A549 (cell line): Measurements from ENCODE around the gene OR2J3.

ENCODE experiments used
- NPAS2 ChIP-seq: fragments of 250-450 bp; sonication (Bioruptor Pico); IDR thresholded peaks from 2 replicates; pipeline ENCODE4 v1.8.0; 2022; ENCODE audit warnings: mild to moderate bottlenecking, moderate library complexity, borderline replicate concordance
- TF ChIP-seq, protein P1 (sequence below): fragments of >200 bp; sonication (Bioruptor Twin); formaldehyde crosslinking; IDR thresholded peaks from 3 replicates; pipeline ENCODE4 v1.5.1; 2016

DNA sequence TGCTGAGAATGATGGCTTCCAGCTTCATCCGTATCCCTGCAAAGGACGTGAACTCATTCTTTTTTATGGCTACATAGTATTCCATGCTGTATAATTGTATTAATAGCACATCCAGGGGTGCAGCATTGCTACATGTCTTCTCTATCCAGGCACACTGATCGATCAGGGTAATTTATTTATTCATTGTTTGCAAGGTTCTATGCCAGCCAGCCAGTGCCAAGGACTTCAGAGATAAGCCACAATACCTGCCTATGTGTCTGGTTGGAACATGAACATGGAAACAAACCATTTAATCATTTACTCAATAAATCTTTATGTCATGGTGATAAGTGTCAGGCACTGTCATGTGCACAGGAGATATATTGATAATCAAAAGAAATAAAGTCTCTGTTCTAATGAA lies 14.9 kb upstream of the OR2J3 start:
- TF ChIP-seq, protein P1, sequence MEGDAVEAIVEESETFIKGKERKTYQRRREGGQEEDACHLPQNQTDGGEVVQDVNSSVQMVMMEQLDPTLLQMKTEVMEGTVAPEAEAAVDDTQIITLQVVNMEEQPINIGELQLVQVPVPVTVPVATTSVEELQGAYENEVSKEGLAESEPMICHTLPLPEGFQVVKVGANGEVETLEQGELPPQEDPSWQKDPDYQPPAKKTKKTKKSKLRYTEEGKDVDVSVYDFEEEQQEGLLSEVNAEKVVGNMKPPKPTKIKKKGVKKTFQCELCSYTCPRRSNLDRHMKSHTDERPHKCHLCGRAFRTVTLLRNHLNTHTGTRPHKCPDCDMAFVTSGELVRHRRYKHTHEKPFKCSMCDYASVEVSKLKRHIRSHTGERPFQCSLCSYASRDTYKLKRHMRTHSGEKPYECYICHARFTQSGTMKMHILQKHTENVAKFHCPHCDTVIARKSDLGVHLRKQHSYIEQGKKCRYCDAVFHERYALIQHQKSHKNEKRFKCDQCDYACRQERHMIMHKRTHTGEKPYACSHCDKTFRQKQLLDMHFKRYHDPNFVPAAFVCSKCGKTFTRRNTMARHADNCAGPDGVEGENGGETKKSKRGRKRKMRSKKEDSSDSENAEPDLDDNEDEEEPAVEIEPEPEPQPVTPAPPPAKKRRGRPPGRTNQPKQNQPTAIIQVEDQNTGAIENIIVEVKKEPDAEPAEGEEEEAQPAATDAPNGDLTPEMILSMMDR = no peak
- no peak for TF ChIP-seq NPAS2
